ENCODE results near the gene DNAI7. TPM values are rescaled to one million over a fixed set of nuclear protein-coding genes. Genes with fewer than 3 reads are reported as not detected.
A peak's percentile ranks its signal among the peaks of the same experiment; 100 is the strongest.

The DNAI7 gene, protein sequence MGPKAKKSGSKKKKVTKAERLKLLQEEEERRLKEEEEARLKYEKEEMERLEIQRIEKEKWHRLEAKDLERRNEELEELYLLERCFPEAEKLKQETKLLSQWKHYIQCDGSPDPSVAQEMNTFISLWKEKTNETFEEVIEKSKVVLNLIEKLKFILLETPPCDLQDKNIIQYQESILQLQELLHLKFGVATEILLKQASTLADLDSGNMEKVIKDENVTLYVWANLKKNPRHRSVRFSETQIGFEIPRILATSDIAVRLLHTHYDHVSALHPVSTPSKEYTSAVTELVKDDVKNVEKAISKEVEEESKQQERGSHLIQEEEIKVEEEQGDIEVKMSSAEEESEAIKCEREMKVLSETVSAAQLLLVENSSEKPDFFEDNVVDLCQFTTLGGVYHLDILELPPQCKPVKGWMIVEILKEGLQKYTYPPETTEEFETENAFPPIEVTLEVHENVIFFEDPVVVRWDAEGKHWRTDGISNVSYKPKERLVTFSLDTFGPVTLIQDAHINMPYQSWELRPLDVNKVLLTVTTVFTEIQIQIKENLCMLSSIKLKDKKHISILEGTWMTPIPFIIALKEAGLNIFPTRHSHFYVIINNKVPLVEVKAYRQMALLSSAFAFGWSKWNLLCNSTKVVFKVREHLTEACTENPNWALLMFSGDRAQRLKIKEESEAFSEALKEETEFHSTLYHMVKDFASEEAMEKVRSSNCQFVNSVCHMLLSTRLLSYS
- 0.28 TPM in 1 of 2 replicates, not detected in the other for total RNA-seq

DNA sequence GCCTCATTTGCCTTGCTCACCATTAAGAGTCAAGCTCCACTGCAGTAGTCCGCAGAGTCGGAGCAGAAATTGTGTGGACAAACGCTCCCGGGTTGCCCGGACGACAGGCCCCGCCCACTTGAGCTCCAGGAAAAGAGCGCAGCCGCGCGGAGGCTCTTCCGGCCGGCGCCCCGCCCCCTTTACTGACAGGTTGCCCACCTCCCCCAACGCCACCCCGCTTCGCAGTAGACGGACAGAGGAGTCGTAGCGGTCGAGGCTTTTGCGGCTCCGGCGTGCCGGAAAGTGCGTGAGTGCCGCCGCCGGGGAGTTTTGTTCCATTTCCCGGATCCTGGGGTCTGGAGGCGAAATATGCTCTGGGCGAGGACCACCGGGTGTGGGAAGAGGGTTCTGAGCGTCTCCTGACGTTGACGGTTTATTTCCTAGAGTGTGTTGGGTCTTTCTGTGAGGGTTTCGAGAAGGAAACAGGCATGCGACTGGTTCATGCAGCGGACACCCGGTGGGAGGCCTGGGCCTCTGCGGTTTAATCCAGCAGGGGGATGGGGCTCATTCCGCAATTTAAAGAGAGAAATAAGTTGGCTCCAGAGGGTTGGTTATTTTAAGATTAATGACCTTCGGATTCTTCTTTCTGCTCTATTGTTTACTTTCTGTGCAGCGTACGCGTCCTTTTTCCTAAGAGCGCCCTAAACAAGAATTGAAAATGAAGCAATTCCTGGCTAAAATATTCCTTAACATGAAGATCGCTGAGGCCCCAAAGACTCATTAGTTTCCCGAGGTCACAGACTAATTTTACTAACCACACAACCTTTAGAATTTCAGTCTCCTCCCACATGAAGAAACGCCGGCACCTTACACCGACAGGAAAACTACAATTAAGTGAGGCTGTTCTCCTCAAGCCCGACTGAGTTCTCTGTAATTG, at the start of gene DNAI7, which contains the start of gene ETFRF1:
Gene DNAI7 (minus strand): TSS at position 105 of the 916 bp plus-strand sequence. CDS start 82 bp downstream, at position 23.
Gene ETFRF1 (plus strand): TSS at position 182 of the 916 bp plus-strand sequence. CDS start 8,720 bp downstream, outside the sequence.
- peak; percentile 97 for DNase-seq

DNA sequence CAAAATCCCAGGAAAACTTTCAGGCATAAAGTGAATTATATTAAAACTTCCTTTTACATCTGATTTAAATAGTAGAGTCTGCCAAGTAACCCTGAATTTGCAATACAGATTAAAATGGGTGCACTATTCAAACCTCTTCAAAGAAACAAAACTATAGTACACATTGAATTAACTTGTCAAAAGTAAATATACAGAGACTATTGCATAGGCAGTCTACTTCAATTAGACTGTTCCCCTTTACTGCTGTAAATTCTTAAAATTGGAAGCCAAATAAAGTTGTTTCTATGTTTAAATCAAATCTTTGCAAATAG, 48.7 kb upstream of the DNAI7 start:
- no peak for DNase-seq

DNA sequence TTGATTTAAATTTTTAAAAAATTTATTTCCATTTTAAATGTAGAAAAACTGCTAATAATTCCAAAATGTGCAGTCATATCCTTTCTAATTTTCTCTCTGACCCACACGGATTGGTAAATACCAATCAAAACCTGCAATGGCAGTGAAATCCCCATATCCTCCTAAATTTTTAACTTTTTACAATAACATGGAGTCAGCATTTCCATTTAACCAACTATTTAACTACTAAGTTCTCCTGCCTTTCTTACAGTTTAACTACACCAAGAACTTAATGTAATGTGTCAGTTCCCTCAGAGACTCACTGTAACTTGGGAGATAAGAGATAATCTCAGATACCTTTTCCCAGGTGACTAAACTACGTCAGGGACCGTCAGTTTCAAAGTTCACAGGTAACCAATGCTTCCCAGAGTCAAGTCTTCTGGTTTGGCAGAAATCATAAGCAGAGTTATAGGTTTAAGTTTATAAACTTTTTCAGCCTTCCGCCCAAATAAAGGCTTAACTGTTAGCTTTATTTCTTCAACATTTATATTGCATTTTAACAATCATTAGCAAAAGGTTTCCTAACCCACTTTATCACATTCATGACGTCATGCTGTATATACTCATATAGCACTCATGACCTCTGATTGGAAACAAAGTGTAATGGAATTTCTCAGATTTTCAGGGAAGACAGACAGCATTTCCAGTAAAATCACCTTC, 48.2 kb upstream of the DNAI7 start:
- peak; percentile 18 for DNase-seq

DNA sequence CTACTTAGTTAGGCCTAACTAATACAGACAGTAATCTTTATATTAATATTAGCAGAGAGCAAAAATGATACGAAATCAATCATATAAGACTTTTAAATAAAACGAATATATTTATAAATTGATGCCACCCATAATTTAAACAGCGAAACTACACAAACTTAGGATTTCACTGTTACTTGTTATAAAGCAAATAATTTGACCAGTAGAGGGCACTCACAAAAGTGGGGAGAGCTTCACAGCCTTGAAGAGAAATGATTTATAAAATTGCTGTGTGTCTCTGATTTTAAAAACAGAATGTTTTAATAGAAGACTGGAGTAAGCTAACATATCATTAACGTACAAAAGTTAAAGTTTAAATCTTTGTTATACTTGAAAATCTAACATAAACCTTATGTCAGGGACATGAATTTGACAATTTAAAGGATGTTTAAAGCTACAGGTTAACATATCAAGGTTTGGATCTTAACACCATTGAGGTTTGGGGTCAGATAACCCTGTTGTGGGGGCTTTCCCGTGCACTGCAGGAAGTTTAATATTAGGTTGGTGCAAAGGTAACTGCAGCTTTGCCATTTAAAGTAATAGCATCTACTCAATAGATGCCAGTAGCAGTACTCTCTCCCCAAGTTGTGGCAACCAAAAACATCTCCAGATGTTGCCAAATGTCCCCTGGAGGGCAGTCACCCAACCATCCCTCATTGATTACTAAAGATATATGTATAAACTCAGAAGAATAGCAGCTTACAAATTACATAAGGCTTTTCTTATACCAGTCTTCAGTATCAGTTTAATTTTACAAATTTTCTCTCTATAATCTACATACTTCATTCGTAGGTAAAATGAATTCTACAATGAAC, 46.4 kb upstream of the DNAI7 start:
- peak; percentile 67 for DNase-seq

DNA sequence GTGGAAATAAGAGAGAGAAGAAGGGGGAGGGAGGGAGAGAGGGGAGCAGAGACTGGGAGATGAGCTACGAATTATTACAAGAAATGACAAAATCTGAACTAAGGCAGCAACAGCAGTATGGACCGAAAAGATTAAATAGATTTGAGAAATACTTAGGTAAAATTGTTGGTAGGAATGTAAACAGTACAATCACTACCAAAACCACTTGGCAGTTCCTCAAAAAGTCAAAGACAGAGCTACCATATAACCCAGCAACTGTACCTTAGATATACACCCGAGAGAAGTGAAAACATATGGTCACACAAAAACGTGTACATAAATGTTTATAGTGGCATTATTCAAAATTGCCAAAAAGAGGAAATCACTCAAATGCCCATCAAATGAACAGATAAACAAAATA, 41.7 kb upstream of the DNAI7 start:
- no peak for DNase-seq

DNA sequence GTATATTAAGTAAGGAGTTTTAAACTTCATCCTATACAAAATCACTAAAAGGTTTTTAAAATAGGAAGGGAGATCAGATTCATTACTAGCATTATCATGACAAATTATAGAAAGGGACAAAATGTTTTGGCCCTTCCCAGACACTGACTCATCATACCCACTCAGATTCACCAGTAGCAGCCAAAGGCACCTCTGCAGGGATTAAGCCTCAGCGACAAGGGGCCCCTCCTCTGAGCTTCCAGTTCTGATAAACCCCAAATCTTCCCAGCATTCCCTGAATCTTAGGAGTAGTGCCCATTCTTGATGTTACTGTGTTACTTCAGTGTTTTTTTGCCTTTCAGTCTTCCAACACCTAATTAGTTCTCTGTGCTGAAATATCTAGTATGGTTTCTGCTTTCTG, 41.2 kb upstream of the DNAI7 start:
- no peak for DNase-seq

DNA sequence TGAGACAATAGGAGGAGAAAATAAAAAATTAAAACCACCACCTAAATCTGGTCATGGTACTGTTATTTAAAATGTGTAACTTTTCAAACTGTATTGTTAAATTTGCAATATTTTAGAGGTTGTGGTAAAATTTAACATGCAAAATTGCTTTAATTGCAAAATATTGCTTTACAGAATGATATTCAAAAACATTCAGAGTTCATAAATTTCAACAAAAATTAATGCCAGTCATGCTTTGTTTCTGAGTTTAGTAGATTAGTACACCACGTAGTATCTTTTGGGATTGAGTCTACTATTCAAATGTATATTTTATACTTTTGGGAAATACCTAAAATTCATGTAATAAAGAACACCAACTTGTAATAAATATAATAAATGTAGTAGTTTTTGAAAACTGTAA, 18.4 kb upstream of the DNAI7 start:
- no peak for DNase-seq

DNA sequence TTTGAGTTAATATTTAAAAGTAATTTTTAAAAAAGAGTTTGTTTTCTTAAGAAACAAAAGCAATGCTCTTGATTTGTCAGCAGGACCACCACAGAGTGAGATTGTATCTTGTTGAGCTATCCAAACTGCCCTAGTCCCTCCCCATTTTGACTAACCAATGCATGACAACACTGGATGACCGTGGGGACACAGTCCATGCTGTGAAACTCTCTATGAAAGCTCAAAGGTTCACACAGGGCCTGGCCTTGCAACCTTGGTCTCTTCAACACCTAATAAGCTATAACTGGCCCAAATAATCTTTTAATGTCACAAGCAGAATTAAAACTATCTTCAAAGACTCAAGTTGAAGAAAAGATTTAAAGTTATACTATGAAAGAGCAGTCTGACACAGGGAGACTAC, 13.6 kb upstream of the DNAI7 start:
- no peak for DNase-seq

DNA sequence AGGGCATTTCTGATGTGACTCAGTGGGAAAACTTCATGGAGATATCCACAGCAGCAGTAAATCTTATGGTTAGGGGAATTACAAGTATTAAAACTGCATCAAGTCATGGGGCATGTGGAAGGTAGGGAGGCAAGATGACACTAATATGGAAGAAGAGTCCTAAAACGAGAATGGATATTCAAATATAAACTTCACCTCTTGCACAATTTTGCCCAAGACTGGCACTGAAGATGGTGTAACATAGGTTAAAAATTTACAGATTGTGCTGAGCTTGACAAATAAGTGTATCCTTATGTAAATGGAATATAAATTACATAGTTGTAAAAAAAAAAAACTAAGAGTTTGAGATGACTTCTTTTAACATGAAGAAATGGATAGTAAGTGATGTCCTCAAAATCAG, 12.9 kb upstream of the DNAI7 start:
- DNase-seq: no peak

DNA sequence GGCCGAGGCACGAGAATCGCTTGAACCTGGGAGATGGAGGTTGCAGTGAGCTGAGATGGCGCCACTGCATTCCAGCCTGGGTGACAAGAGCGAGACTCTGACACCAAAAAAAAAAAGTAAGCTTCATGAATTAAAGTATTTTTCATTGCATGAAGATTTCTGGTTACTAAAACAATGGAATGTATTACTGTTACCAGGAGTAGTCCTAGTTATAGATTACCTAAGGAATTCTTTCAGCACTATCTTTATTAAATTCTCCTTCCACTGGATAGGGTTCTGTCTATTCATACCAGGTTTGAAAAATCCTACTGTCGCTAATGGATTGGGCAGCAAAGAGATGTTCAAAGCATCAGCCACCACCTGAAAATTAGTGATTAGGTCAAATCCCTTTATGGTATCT, 12.5 kb upstream of the DNAI7 start:
- no peak for DNase-seq

DNA sequence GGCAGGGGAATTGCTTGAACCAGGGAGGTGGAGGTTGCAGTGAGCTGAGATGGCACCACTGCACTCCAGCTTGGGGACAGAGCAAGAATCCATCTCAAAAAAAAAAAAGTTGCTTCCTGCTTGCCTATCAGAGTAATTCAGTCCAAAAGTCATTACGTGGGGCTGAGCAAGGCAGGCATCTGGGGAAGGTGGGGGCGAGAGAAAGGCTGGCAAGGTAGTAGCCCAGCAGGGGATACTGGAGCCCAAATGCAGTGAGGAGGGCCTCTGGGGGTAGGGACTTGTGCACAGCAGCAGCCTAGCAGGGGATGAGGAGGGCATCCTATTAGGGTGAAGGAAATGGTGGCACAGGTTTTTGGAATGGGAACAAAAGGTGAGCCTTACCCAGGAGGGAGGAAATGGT, 7.2 kb upstream of the DNAI7 start:
- no peak for DNase-seq

DNA sequence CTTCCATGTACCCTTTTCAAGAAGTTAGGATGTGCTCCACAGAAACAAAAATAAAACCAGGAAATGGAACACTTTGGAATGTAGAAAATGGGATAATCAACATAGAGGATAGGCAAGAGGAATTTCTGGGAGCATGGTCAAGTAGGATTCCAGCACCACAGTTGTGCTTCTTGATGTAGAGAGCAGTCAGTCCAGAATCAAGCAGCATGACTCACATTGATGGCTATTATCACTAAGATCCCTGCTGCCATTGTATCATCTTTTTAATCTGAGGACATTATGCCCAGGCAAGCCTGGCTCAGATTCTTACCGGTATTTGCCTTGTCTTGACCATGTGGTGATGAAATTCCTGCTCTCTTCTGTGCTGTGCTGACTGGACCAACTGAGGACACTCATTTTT, 5.7 kb upstream of the DNAI7 start:
- DNase-seq: peak; percentile 35

DNA sequence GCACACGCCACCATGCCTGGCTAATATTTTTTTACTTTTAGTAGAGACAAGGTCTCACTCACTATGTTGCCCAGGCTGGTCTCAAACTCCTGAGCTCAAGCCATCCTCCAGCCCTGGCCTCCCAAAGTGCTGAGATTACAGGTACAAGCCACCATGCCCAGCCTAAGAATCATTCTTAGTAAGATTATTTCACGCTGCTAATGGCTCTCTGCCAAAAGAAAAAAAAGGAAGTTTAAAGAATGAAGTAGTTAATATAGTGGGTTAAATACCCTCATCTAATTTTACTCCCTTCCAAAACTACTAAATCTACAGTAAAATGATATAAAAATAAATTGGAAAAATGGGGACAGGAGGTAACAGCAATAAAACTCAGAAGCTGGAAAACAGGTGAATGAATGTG, 2.6 kb upstream of the DNAI7 start:
- no peak for DNase-seq

DNA sequence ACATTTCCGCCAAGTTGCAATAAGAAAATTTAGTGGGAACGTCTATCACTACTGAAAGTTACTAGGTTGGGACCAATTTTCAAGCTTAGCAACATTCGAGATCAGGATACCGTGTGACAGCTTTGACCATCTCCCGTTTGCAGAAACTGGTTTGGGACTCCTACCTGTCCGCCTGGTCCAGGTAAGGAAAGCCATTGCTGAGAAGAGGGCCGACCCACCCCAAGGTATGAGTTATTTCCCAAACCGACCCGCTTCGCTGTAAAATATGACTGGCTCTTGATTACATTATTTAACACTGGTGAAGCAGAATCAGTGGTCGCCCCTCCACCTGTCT, 271 bp downstream of the DNAI7 start:
- no peak for DNase-seq

DNA sequence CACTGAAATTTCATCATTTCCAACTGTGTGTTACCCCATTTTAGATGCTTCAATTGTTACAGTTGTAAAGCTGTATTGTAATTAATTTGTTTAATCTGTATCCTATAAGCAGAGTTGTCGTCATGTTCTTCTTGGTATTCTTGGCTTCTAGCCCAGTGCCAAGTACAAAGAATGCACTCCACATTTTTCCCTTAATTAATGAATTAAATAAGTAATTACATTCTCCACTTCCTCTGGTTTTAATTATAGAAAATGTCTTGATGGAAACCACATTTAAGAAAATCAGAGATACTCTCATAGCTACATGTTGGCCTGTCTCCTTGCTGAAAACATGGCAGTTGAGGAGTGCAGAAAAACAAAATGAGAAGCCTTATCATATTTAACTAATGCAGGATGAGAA, 746 bp downstream of the DNAI7 start:
- peak; percentile 20 for DNase-seq

DNA sequence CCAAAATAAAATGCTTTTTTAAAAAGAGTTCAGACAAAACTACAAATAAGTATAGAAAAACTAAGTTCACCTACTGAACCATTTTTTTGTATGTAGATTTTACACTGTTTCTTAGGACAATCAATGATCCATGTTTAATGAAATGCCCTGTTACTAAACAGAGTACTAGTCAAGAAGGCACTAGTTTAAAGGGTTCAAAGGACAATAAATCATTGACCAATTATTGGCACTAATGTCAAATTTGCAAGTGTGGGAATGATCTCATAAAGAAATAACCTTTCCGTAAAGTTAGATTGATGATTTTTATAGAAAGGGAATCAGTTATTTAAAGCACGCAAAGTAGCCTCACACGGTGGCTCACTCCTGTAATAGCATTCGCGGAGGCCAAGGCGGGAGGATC, 4.2 kb downstream of the DNAI7 start:
- DNase-seq: no peak

DNA sequence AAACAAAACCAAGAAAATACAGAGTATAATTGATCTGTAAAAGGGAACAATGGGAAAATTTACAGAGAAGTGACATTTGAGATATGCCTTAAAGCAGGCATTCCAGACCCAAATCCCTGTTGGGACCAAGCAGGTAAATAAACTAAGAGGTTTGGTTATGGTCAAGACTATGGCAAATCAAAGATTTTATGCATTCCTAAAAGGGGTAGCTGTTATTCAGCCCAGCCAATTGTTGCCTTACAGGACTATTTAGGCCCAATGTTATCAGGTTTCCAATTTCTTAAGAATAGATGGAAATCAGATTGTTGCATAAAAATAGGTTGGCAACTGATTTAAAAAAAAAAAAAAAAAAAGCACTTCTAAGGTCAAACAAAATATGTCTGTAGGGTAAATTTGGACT, 5.3 kb downstream of the DNAI7 start:
- no peak for DNase-seq

DNA sequence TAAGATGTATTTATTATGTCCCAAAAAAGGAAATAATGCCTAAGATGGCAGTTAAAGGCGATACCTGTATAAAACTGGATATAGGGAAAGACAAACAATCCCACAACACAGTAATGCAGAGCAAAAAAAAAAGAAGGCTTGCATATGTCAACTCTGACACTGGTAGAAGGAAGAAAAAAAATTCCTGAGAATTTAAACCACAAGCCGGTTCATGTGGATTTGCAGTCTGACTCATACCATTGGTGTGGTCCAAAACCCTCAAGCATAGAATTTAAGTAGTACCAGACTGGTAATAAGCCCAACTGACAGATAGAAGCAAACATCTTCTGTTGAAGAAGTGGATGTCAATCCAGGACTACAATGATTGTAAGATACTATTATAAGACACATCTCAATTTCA, 7.2 kb downstream of the DNAI7 start:
- no peak for DNase-seq

DNA sequence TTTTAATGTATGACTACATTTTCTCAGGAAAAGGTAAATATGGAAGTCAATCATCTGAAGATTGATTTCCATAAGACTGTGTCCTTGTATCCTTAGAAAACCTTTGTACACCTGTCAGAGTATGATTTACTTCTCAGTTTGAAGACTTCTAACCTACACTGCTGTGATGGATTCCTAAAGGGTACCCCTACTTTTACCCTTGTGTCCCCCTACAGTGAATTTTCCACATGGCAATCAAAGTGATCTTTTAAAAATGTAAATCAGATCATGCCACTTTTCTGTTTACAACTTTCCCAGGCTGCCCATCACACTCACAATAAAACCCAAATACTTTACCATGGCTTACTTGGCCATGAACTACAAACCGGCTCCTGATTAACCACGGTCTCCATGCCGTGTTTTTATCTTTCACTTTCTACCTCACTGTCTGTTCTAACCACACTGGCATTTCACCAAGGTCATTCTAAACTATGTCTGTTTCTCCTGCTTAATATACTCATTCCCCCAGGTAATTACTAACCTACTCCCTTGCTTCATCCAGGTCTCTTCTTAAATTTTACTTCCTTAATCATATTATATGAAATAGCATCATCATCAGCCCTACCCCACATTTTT, 8.1 kb downstream of the DNAI7 start:
- no peak for DNase-seq

DNA sequence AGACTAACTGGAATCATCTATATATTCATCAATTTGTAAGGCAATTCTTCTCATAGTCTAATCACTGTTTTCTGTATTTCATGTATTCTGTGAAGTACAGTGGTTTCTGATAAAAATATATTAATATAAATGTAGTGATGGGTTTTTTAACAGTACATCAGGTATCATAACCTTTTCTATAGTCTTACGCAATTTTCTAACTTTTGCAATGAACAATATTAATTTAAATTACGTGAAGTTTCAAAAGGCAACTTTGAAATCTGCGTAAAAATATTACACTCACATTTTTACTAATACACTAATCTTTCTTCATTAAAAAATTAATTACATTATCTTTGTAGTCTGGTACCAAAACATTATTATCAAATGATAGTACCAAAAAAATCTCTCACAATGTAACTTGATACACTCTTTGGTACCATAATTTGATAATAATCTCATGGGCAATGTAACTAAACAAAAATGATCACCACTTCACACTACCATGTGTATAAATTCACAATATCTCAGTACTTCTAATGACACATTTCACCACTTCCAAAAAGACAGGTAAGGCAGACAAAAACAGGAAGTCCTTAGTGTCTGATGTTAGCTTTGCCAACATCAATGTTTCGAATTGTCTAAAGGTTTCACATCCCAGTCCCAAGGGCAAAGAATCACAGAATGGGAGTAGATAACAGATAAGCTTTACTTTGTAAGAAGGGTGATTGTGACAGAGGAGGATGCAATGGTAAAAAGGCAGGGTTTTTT, 8.7 kb downstream of the DNAI7 start:
- DNase-seq: no peak

Measured in dermis blood vessel endothelial cell (primary cell).